ENCODE results near the gene KCTD18. TPM values are rescaled to one million over a fixed set of nuclear protein-coding genes. Genes with fewer than 3 reads are reported as not detected.

Gene KCTD18
- total and polyA plus RNA-seq, 4 donors = 4.4 to 7.9 (median 6.5) TPM

GRCh38 chr2:200447139-200447855, 62.6 kb downstream of the KCTD18 start:
- 93% methylated on average over 4 of the region's 4 CpGs for WGBS
- Histone ChIP-seq H3K27ac (ENCODE audit: low read depth in 1 of 2, low read length in 2 of 2) (no peak overlapping the region), H3K4me1 (ENCODE audit: control insufficient read depth in 4 of 4, insufficient read depth in 4 of 4, low read length in 3 of 4) (peaks cover 0 to 4% (median 0%) of the 10 kb centered on the region in 4 donors), H3K9me3 (ENCODE audit: control insufficient read depth in 4 of 4, low read length in 3 of 4) (no peaks in the 10 kb centered on the region), H3K27me3 (ENCODE audit: control insufficient read depth in 4 of 4, insufficient read depth in 4 of 4, low read length in 3 of 4) (no peaks in the 10 kb centered on the region), H3K9ac (ENCODE audit: low read depth in 1 of 2, low read length in 2 of 2) (no peak overlapping the region), H3K36me3 (ENCODE audit: control insufficient read depth in 4 of 4, insufficient read depth in 3 of 4, low read depth in 1 of 4, low read length in 3 of 4) (peaks cover 2 to 27% (median 13%) of the 10 kb centered on the region in 4 donors), H3K4me3 (ENCODE audit: low read depth in 1 of 3, low read length in 3 of 3) (no peak overlapping the region)
- DNase-seq (ENCODE audit: low spot score) = no peak
- TF ChIP-seq MAX (IDR thresholded peaks at IDR 0.05) (no peak), SP1 (IDR thresholded peaks at IDR 0.05) (no peak), ZBTB33 (IDR thresholded peaks at IDR 0.05) (no peak), REST (IDR thresholded peaks at IDR 0.05) (no peak), CTCF (IDR thresholded peaks at IDR 0.05; ENCODE audit: low read depth, low read length, missing input control) (no peak), HNF4G (IDR thresholded peaks at IDR 0.05) (no peak)

GRCh38 chr2:200446612-200447011, 63.3 kb downstream of the KCTD18 start:
- Histone ChIP-seq H3K36me3 (ENCODE audit: control insufficient read depth in 4 of 4, insufficient read depth in 3 of 4, low read depth in 1 of 4, low read length in 3 of 4) (peaks cover 2 to 31% (median 16%) of the 10 kb centered on the region in 4 donors), H3K27ac (ENCODE audit: low read depth in 1 of 2, low read length in 2 of 2) (no peak overlapping the region), H3K9ac (ENCODE audit: low read depth in 1 of 2, low read length in 2 of 2) (no peak overlapping the region), H3K4me1 (ENCODE audit: control insufficient read depth in 4 of 4, insufficient read depth in 4 of 4, low read length in 3 of 4) (peaks cover 0 to 4% (median 0%) of the 10 kb centered on the region in 4 donors), H3K27me3 (ENCODE audit: control insufficient read depth in 4 of 4, insufficient read depth in 4 of 4, low read length in 3 of 4) (no peaks in the 10 kb centered on the region), H3K9me3 (ENCODE audit: control insufficient read depth in 4 of 4, low read length in 3 of 4) (no peaks in the 10 kb centered on the region), H3K4me3 (ENCODE audit: low read depth in 1 of 3, low read length in 3 of 3) (no peak overlapping the region)
- TF ChIP-seq RAD21 (IDR thresholded peaks at IDR 0.05) (no peak), CTCF (IDR thresholded peaks at IDR 0.05; ENCODE audit: low read depth, low read length, missing input control) (no peak)
- WGBS = 94% methylated on average over 3 of the region's 3 CpGs
- no peak for DNase-seq (ENCODE audit: low spot score)
